ENCODE data around the gene IGSF22. TPM values are rescaled to one million over a fixed set of nuclear protein-coding genes. Genes with fewer than 3 reads are reported as not detected.

IGSF22 gene
- total RNA-seq, 4 donors from 2014 or later: 0.33 to 0.93 (median 0.78) TPM; not detected in 1

- H3K36me3 ChIP-seq: no peaks in the 10 kb centered on the region
- WGBS, 2 donors: 92 to 97% methylated on average over 2 of the region's 2 CpGs
- TF ChIP-seq POLR2A (IDR thresholded peaks at IDR 0.05): no peak
- TF ChIP-seq CTCF (IDR thresholded peaks at IDR 0.05): no peak
- DNase-seq: no peak
- H3K27ac ChIP-seq: no peak overlapping the region
- no peaks in the 10 kb centered on the region for H3K4me1 ChIP-seq
- H3K9me3 ChIP-seq: no peaks in the 10 kb centered on the region
- intact Hi-C loops (cut with DNase I): loop anchor here (5.0 kb wide), 2 partner anchors 489 to 614 kb away; no protein-coding TSS in a partner anchor
- no peaks in the 10 kb centered on the region for H3K27me3 ChIP-seq
- H3K4me3 ChIP-seq (replicated peaks in 1 of 3): no peak overlapping the region
Observed at GRCh38 chr11:18731441-18731840, 5.5 kb upstream of the IGSF22 start.

- DNase-seq: no peak
- Histone ChIP-seq H3K36me3 (no peaks in the 10 kb centered on the region), H3K9me3 (no peaks in the 10 kb centered on the region), H3K4me1 (no peaks in the 10 kb centered on the region), H3K27me3 (no peaks in the 10 kb centered on the region), H3K4me3 (replicated peaks in 1 of 3) (no peak overlapping the region), H3K27ac (no peak overlapping the region)
- WGBS, 2 donors: 93% methylated on average over 9 of the region's 9 CpGs
- intact Hi-C loops (cut with DNase I): loop anchor here (5.0 kb wide), 2 partner anchors 488 to 613 kb away; no protein-coding TSS in a partner anchor
- TF ChIP-seq CTCF (IDR thresholded peaks at IDR 0.05) (no peak), POLR2A (IDR thresholded peaks at IDR 0.05) (no peak)
Observed at GRCh38 chr11:18730020-18730419, 4.0 kb upstream of the IGSF22 start.

GRCh38 chr11:18729426-18729825 is 3.4 kb upstream of the IGSF22 start:
- Histone ChIP-seq H3K27me3 (no peaks in the 10 kb centered on the region), H3K36me3 (no peaks in the 10 kb centered on the region), H3K9me3 (no peaks in the 10 kb centered on the region), H3K4me3 (replicated peaks in 1 of 3) (no peak overlapping the region), H3K4me1 (no peaks in the 10 kb centered on the region), H3K27ac (no peak overlapping the region)
- 78 to 83% methylated on average over 10 to 13 of the region's 16 CpGs for WGBS, 2 donors
- TF ChIP-seq POLR2A (IDR thresholded peaks at IDR 0.05) (no peak), CTCF (IDR thresholded peaks at IDR 0.05) (no peak)
- intact Hi-C loops (cut with DNase I): no loop called here
- DNase-seq: no peak

- WGBS, 2 donors: 87 to 92% methylated on average over 13 of the region's 13 CpGs
- H3K4me3 ChIP-seq (replicated peaks in 1 of 3): no peak overlapping the region
- intact Hi-C loops (cut with DNase I): no loop called here
- no peak for DNase-seq
- H3K27ac ChIP-seq: no peak overlapping the region
- no peaks in the 10 kb centered on the region for H3K4me1 ChIP-seq
- H3K9me3 ChIP-seq: no peaks in the 10 kb centered on the region
- H3K36me3 ChIP-seq: no peaks in the 10 kb centered on the region
- TF ChIP-seq POLR2A (IDR thresholded peaks at IDR 0.05) (no peak), CTCF (IDR thresholded peaks at IDR 0.05) (no peak)
- H3K27me3 ChIP-seq: no peaks in the 10 kb centered on the region
Observed at GRCh38 chr11:18728658-18729057, 2.7 kb upstream of the IGSF22 start.

GRCh38 chr11:18727479-18728236 is 1.7 kb upstream of the IGSF22 start:
- peak; percentile 42 to 81 (median 54) for TF ChIP-seq CTCF (IDR thresholded peaks at IDR 0.05)
- no peak for TF ChIP-seq POLR2A (IDR thresholded peaks at IDR 0.05)
- peak; percentile 17 to 37 for DNase-seq
- Histone ChIP-seq H3K9me3 (no peaks in the 10 kb centered on the region), H3K27me3 (no peaks in the 10 kb centered on the region), H3K4me3 (replicated peaks in 1 of 3) (no peak overlapping the region), H3K27ac (no peak overlapping the region), H3K36me3 (no peaks in the 10 kb centered on the region), H3K4me1 (no peaks in the 10 kb centered on the region)
- 43 to 49% methylated on average over 10 of the region's 10 CpGs for WGBS, 2 donors
- intact Hi-C loops (cut with DNase I): no loop called here

Data from thyroid gland (tissue), 4 donors.